Measurements from ENCODE around the gene RSPO4.
"Not testable (repeated sequence)": the region's sequence is repeated elsewhere in the genome, so short reads cannot be mapped to it uniquely, and the experiment has no call there.

The RSPO4 gene

GRCh38 chr20:1001911-1002681 is at the start of gene RSPO4:
Gene RSPO4 (minus strand): TSS chr20:1002311. CDS start chr20:1002164, 147 bp downstream.
- no peak for FAIRE-seq

- no peak for FAIRE-seq
Observed at GRCh38 chr20:1050440-1050839, 48.3 kb upstream of the RSPO4 start.

DNA sequence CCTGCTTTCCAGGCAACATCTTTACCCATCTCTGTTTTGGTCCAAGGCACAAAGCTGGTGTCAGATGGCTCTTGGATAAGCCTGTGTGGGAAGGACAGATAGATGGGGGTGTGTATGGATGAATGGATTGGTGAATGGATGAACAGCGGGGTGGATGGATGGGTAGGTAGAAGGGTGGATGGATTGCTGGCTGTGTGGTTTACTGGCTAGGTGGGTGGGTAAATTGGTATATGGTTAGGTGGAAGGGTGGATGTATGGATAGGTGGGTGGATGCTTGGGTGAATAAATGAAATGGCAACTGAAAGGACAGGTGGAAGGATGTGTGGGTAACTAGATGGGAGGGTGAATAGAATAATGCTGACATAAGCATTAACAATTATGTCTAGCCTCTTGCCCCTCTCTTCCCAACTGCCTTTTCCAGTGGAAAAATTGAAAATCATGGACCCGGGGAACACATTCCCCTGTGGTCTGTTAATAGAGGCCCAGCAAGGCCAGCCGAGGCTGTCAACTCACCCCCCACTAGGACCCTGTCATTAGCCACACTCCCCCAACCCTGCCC is 43.8 kb upstream of the RSPO4 start:
- FAIRE-seq, result no peak

DNA sequence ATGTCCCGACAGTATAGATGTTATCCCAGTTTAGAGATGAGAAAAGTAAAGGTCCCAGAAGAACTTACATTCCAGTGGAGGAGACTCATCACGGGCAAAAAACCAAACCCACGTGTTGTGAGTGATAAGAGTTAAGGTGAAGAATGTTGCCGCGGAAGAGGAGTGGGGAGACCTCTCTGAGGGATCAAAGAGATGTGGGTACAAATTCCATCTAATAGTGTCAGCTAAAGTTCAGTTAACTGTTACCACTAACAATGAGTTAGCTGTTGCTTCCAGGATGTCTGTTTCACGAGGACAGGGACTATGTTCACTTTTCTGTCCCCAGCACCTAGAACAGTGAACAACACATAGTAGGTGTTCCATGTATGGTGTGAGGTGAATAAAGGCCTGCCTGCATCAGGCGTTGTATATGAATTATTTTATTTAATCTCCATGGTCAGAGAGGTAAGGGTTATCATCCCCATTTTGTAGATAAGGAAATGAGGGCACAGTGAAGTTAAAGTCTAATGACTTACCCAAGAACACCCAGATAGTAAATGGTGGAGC is 39.8 kb upstream of the RSPO4 start:
- no peak for FAIRE-seq

DNA sequence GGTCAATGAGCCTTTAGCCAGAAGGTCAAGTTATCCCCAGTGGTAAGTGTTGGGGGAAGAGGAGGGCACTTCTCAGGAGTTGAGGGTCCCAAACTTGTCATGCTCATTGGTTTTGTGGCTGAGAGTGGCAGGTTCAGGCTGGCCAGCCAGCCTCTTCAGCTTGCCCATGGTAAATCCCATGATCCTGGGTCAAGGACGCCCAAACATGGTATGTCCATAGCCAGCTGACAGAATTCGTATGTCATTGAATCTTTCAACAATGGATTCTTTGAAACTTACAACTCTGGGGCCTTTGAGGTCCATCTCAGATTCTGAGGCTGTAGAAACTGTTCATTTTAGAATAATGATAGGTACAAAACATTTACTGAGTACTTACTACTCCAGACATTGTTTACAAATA is 36.1 kb upstream of the RSPO4 start:
- no peak for FAIRE-seq

DNA sequence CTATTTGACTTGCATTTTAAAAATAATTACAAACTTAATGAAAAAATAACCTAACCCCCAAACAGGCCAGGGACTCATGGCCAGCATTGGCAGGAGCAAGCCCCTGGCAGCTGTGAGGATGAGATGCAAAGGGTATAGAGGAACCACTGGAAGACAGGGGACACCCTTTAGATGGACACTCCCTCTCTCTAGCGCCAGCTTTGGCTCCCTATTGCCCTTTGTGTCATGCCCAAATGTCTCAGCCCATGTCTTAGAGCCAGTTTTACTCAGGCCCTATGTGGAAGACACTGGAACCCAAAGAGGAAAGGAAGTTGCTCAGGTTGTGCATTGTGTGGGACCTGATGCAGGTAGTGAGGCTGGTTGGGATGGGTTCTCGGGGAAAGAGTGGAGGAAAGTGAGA is 34.9 kb upstream of the RSPO4 start:
- FAIRE-seq, result no peak

- FAIRE-seq, result no peak
Observed at GRCh38 chr20:1035466-1035865, 33.4 kb upstream of the RSPO4 start.

DNA sequence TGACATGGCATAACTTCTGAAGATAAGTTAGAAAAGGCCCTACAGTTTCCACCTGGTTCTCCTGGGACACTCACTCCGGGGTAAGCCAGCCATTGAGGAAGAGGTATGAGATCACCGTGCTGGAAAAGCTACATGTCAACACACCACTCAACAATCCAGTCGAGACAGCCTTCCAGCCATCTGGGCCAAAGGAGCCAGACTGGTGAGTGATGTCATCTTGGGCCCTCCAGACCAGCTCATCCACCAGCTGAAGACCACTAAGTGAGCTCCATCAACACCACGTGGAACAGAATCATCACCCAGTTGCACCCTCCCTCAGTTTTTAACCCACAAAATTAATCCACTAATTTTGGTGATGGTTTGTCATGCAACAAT is 32.3 kb upstream of the RSPO4 start:
- FAIRE-seq, result no peak

GRCh38 chr20:1033751-1034414 is 31.8 kb upstream of the RSPO4 start:
- FAIRE-seq, result no peak

GRCh38 chr20:1029980-1030379 is 27.9 kb upstream of the RSPO4 start:
- no peak for FAIRE-seq

DNA sequence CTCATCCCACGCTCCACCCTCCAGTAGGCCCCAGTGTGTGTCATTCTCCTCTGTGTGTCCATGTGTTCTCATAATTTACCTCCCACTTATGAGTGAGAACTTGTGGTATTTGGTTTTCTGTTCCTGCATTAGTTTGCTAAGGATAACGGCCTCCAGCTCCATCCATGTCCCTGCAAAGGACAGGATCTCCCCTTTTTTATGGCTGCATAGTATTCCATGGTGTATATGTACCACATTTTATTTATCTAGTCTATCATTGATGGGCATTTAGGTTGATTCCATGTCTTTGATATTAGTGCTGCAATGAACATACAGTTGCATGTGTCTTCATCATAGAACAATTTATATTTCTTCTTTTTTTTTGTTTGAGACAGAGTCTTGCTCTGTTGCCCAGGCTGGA is 24.1 kb upstream of the RSPO4 start:
- FAIRE-seq, result not testable (repeated sequence)

GRCh38 chr20:1022871-1023270 is 20.8 kb upstream of the RSPO4 start:
- FAIRE-seq, result no peak

GRCh38 chr20:1020614-1021013 is 18.5 kb upstream of the RSPO4 start:
- no peak for FAIRE-seq

DNA sequence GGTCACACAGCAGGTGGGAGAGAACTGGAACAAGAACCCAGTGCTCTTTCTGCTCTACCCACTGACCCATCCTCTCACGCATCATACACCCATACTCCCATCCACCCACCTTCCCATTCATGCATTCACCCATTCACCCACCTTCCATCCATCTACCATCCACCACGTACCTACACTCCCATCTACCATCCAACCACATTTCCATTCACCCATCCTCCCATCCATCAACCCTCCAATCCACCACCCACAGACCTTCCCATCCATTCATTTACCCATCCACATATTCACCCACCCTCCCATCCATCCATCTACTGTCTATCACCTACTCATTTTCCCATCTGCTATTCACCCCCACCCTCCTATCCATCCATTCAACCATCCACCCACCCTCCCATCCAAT is 17.2 kb upstream of the RSPO4 start:
- FAIRE-seq, result no peak

GRCh38 chr20:1017677-1018076 is 15.6 kb upstream of the RSPO4 start:
- FAIRE-seq, result no peak

GRCh38 chr20:1015181-1015580 is 13.1 kb upstream of the RSPO4 start:
- FAIRE-seq, result no peak

DNA sequence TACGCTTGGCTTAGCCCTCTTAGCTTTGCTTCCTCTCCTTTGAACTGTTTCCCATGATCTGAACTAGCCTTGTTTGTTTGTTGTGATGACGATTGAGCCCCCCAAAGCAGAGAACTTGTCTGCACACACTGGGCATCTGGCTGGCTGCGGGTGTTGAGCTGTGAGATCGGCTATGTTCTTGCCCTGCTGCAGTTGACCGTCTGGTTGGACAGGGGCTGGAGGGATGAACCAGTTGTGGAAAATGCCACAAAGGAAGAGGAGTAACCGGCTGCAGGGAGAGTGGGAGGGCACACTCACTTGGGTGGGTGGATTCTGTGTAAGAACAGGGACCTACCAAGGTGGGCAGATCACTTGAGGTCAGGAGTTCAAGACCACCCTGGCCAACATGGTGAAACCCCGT is 12.4 kb upstream of the RSPO4 start:
- no peak for FAIRE-seq

- no peak for FAIRE-seq
Observed at GRCh38 chr20:1013566-1014340, 11.6 kb upstream of the RSPO4 start.

DNA sequence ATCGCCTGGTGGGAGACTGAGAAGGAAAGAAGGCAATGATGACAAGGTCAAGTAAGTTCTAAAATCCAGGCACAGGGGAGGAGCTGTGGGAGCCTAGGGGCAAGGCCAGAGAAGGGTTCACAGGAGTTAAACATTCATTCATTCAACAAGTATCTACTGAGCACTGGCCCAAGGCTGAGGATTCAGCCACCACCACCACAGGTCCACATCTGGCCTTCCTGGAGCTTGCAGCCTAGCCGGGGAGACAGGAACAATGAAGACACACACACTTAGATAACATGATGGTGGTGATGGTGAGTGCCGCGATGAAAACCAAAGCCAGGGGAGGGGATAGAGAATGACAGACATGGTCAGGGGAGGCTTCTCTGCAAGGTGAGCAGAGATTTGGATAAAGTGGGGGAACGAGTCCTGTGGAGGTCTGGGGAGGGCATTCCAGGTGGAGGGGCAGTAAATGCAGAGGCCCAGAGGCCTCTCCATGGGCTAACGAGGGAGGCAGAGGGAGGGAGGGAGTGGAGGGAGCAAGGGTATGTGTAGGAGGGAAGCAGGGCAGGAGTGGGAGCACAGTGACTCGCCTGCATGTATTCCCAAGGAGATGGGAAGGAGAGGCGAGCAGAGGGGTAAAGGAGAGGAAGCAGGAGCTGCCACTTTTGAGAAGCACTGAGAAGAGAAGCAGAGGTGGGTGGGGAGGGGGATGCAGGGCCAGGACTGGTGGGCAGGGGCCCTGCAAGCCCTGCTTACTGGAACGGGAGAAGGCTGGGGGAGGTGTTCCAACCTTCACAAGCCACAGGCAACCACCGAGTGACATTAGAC is 10.5 kb upstream of the RSPO4 start:
- FAIRE-seq, result no peak

DNA sequence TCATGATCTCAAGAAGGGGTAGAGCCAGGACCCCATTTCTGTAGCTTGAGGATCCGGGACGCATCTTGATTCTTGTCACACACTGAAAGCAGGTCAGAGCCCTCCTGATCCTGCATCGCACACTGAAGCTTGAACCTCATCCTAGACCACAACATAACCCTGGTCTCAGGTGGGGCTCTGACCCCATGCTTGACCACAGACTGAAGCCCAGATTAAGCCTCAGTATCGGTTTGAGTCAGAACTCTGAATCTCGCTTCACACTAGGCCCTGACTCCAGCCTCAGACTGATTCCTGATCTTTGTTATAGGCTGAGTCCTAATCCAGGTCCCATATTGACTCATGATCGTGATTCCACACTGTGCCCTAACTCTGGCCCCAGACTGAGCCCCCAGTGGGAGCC is 8.5 kb upstream of the RSPO4 start:
- no peak for FAIRE-seq

GRCh38 chr20:1005452-1006027 is 3.4 kb upstream of the RSPO4 start:
- FAIRE-seq, result no peak

Data from endometrium (tissue), 2 donors.